H9 (cell line): ENCODE results near the gene OR52I2. TPM values are rescaled to one million over a fixed set of nuclear protein-coding genes. Genes with fewer than 3 reads are reported as not detected.

Experiments used
- DNase-seq: peaks from one replicate; pipeline ENCODE4 v3.0.0-alpha.2; 2017
- H2AFZ ChIP-seq: one replicate; pipeline ENCODE4 v1.6.1; 2013; ENCODE audit warnings: mild to moderate bottlenecking, low read length, control low read depth, moderate library complexity
- H2AK5ac ChIP-seq: 2 replicates; pipeline ENCODE4 v1.6.1; 2013; ENCODE audit warnings: low read length, control low read depth, mixed read lengths; ENCODE audit not compliant: insufficient read length
- H2BK120ac ChIP-seq: one replicate; pipeline ENCODE4 v1.6.1; 2013; ENCODE audit warnings: low read depth, mild to moderate bottlenecking, low read length, control low read depth, inconsistent platforms; ENCODE audit not compliant: poor library complexity, severe bottlenecking
- H2BK12ac ChIP-seq: 2 replicates; pipeline ENCODE4 v1.6.1; 2013; ENCODE audit warnings: low read length, control low read depth, mixed read lengths, low read depth; ENCODE audit not compliant: insufficient read length
- H2BK15ac ChIP-seq: 2 replicates; pipeline ENCODE4 v1.6.1; 2013; ENCODE audit warnings: low read depth, low read length, control low read depth
- H2BK20ac ChIP-seq: one replicate; pipeline ENCODE4 v1.6.1; 2013; ENCODE audit warnings: low read depth, mild to moderate bottlenecking, low read length, control low read depth, inconsistent platforms; ENCODE audit not compliant: poor library complexity, severe bottlenecking
- H2BK5ac ChIP-seq: 2 replicates; pipeline ENCODE4 v1.6.1; 2013; ENCODE audit warnings: low read length, control low read depth, mixed read lengths; ENCODE audit not compliant: insufficient read length
- H3K14ac ChIP-seq: 2 replicates; pipeline ENCODE4 v1.6.1; 2013; ENCODE audit warnings: low read length, control low read depth; ENCODE audit not compliant: insufficient read depth
- H3K18ac ChIP-seq: 2 replicates; pipeline ENCODE4 v1.6.1; 2013; ENCODE audit warnings: low read depth, mild to moderate bottlenecking, mixed read lengths, low read length, control low read depth; ENCODE audit not compliant: insufficient read length
- H3K23ac ChIP-seq: 2 replicates; pipeline ENCODE4 v1.6.1; 2013; ENCODE audit warnings: low read length, control low read depth, mixed read lengths, low read depth; ENCODE audit not compliant: insufficient read length
- H3K23me2 ChIP-seq: 2 replicates; pipeline ENCODE4 v1.6.1; 2013; ENCODE audit warnings: low read depth, mild to moderate bottlenecking, mixed read lengths, low read length, control low read depth; ENCODE audit not compliant: insufficient read length, poor library complexity, severe bottlenecking
- H3K27ac ChIP-seq: 2 replicates; pipeline ENCODE4 v1.5.1; 2013; ENCODE audit warnings: low read length, control low read depth, mixed read lengths, low read depth; ENCODE audit not compliant: insufficient read length
- H3K27me3 ChIP-seq: 2 replicates; pipeline ENCODE4 v1.6.1; 2013; ENCODE audit warnings: low read length, control low read depth, inconsistent platforms; ENCODE audit not compliant: insufficient read depth
- H3K4ac ChIP-seq: 2 replicates; pipeline ENCODE4 v1.6.1; 2013; ENCODE audit warnings: low read depth, mild to moderate bottlenecking, control low read depth, inconsistent platforms, low read length, moderate library complexity
- H3K4me1 ChIP-seq: 2 replicates; pipeline ENCODE4 v1.6.1; 2013; ENCODE audit warnings: low read length, control low read depth, inconsistent platforms; ENCODE audit not compliant: insufficient read depth
- H3K4me2 ChIP-seq: 2 replicates; pipeline ENCODE4 v1.6.1; 2013; ENCODE audit warnings: low read length, control low read depth, mixed read lengths; ENCODE audit not compliant: insufficient read length, insufficient read depth
- H3K56ac ChIP-seq: 2 replicates; pipeline ENCODE4 v1.6.1; 2013; ENCODE audit warnings: low read depth, mild to moderate bottlenecking, mixed read lengths, low read length, control low read depth; ENCODE audit not compliant: insufficient read length
- H3K79me1 ChIP-seq: 2 replicates; pipeline ENCODE4 v1.6.1; 2013; ENCODE audit warnings: low read depth, mild to moderate bottlenecking, moderate library complexity, low read length, control low read depth, inconsistent platforms; ENCODE audit not compliant: insufficient read depth, poor library complexity, severe bottlenecking
- H3K79me2 ChIP-seq: 2 replicates; pipeline ENCODE4 v1.6.1; 2013; ENCODE audit warnings: low read length, control low read depth, inconsistent platforms; ENCODE audit not compliant: insufficient read depth
- H3K9ac ChIP-seq: 2 replicates; pipeline ENCODE4 v1.6.1; 2013; ENCODE audit warnings: low read length, control low read depth, mixed read lengths; ENCODE audit not compliant: insufficient read length; ENCODE audit errors: extremely low read depth
- H3K9me3 ChIP-seq: one replicate; pipeline ENCODE4 v1.6.1; 2013; ENCODE audit warnings: low read depth, low read length, inconsistent platforms; ENCODE audit not compliant: control insufficient read depth
- H3T11ph ChIP-seq: one replicate; pipeline ENCODE4 v1.6.1; 2013; ENCODE audit warnings: mild to moderate bottlenecking, low read length, control low read depth, inconsistent platforms
- H4K20me1 ChIP-seq: one replicate; pipeline ENCODE4 v1.6.1; 2013; ENCODE audit not compliant: control insufficient read depth, insufficient read length, insufficient read depth
- H4K5ac ChIP-seq: 2 replicates; pipeline ENCODE4 v1.6.1; 2013; ENCODE audit warnings: low read depth, mild to moderate bottlenecking, mixed read lengths, low read length, control low read depth; ENCODE audit not compliant: insufficient read length
- H4K8ac ChIP-seq: replicated peaks from 2 replicates; pipeline ENCODE4 v1.6.1; 2013; ENCODE audit warnings: low read length, control low read depth, mixed read lengths, low read depth; ENCODE audit not compliant: insufficient read length
- H4K91ac ChIP-seq: 2 replicates; pipeline ENCODE4 v1.6.1; 2013; ENCODE audit warnings: low read depth, mild to moderate bottlenecking, moderate library complexity, mixed read lengths, low read length, control low read depth; ENCODE audit not compliant: insufficient read length
- H3K27ac Mint-ChIP-seq, 3 experiments: 2 replicates in 2 of 3; 3 replicates in 1 of 3; pipeline ENCODE4 v1.8.0; 2020 to 2021; ENCODE audit warnings: mixed read lengths in 3 of 3, mild to moderate bottlenecking in 1 of 3, moderate library complexity in 1 of 3
- H3K27me3 Mint-ChIP-seq: 2 replicates; pipeline ENCODE4 v1.8.0; 2021; ENCODE audit warnings: low read depth, mild to moderate bottlenecking, moderate library complexity, mixed read lengths
- H3K36me3 Mint-ChIP-seq, 3 experiments: 2 replicates in 2 of 3; 3 replicates in 1 of 3; pipeline ENCODE4 v1.8.0; 2020 to 2021; ENCODE audit warnings: low read depth in 3 of 3, mixed read lengths in 3 of 3; ENCODE audit not compliant: insufficient read depth in 1 of 3
- H3K4me1 Mint-ChIP-seq, 2 experiments: 2 replicates each; pipeline ENCODE4 v1.8.0; 2020; ENCODE audit warnings: mixed read lengths in 2 of 2
- H3K4me3 Mint-ChIP-seq, 2 experiments: 2 replicates in 1 of 2; 3 replicates in 1 of 2; pipeline ENCODE4 v1.8.0; 2020 to 2021; ENCODE audit warnings: mild to moderate bottlenecking in 2 of 2, mixed read lengths in 2 of 2, moderate library complexity in 1 of 2
- H3K9me3 Mint-ChIP-seq, 2 experiments: 2 replicates in 1 of 2; 3 replicates in 1 of 2; pipeline ENCODE4 v1.8.0; 2020; ENCODE audit warnings: mild to moderate bottlenecking in 2 of 2, mixed read lengths in 2 of 2, moderate library complexity in 1 of 2
- CTCF ChIP-seq: fragments of 200-600 bp; sonication (generic); conservative IDR thresholded peaks from 3 replicates; pipeline ENCODE4 v1.8.0; 2021; ENCODE audit warnings: antibody characterized with exemption, mild to moderate bottlenecking
- WGBS: extraction: QIAGEN DNeasy Blood & Tissue Kit; methylation state at CpG from one replicate; pipeline ENCODE4 v1.1.7; 2013; ENCODE audit warnings: missing lambda C conversion rate, low lambda C conversion rate, mixed read lengths; ENCODE audit not compliant: insufficient read length; ENCODE audit errors: extremely low coverage; 5-methylcytosine and 5-hydroxymethylcytosine counted together
- total RNA-seq: library from RNA; stranded (reverse); gene quantifications from 2 replicates; pipeline ENCODE4 v1.2.1, GENCODE V29; 2021

Gene OR52I2
- total RNA-seq, 1 experiment from 2014 or later, result not detected

GRCh38 chr11:4569075-4569474 is 12.5 kb upstream of the OR52I2 start:
- Histone ChIP-seq H3K27me3 (no peaks in the 10 kb centered on the region), H3K23ac (no peak overlapping the region), H3K9me3 (no peaks in the 10 kb centered on the region), H4K20me1 (no peaks in the 10 kb centered on the region), H3K4ac (no peak overlapping the region), H4K8ac (no peak overlapping the region), H3T11ph (no peak overlapping the region), H3K79me2 (no peaks in the 10 kb centered on the region), H3K27ac (no peak overlapping the region), H4K5ac (no peak overlapping the region), H3K18ac (no peak overlapping the region), H2AK5ac (no peak overlapping the region), H3K9ac (no peak overlapping the region), H2AFZ (no peak overlapping the region), H3K79me1 (no peaks in the 10 kb centered on the region), H2BK5ac (no peak overlapping the region), H3K56ac (no peak overlapping the region), H2BK120ac (no peak overlapping the region), H2BK20ac (no peak overlapping the region), H3K4me1 (peaks cover 9% of the 10 kb centered on the region; the same call in 1 of the 2 replicates), H2BK12ac (no peak overlapping the region), H3K4me2 (no peak overlapping the region), H4K91ac (no peak overlapping the region), H3K14ac (no peak overlapping the region), H3K23me2 (no peaks in the 10 kb centered on the region), H2BK15ac (no peak overlapping the region)
- no peak overlapping the region for H3K4me3 Mint-ChIP-seq
- no peak for TF ChIP-seq CTCF
- no peak overlapping the region for H3K27ac Mint-ChIP-seq
- H3K9me3 Mint-ChIP-seq, result peaks cover 9 to 12% of the 10 kb centered on the region in 2 experiments
- peaks cover 0 to 11% (median 8%) of the 10 kb centered on the region in 3 experiments; a peak in 3 of 7 replicates for H3K36me3 Mint-ChIP-seq
- peaks cover 1% of the 10 kb centered on the region for H3K27me3 Mint-ChIP-seq
- no CpG with 5 or more reads among the region's 18 CpGs for WGBS
- DNase-seq, result no peak
- peaks cover 17 to 26% of the 10 kb centered on the region in 2 experiments for H3K4me1 Mint-ChIP-seq
